ENCODE measurements around the gene PRND.

GRCh38 chr20:4736875-4737274, 15.2 kb downstream of the PRND start:
- TF ChIP-seq CTCF (IDR thresholded peaks at IDR 0.05; ENCODE audit: low read length) (no peak), EZH2 (optimal IDR thresholded peaks at IDR 0.05; ENCODE audit: low read depth, low read length) (no peak), EZH2phosphoT487 (IDR thresholded peaks at IDR 0.05; ENCODE audit: low read length) (no peak)

Measured in MM.1S (cell line).